Tibial artery (tissue), 4 donors: ENCODE measurements around the gene HNRNPR.
"Not testable (repeated sequence)": the region's sequence is repeated elsewhere in the genome, so short reads cannot be mapped to it uniquely, and the experiment has no call there.

Experiments
- DNase-seq, 2 donors: peaks; one replicate each; pipeline ENCODE4 v3.0.0-alpha.2; 2019
- H3K27ac ChIP-seq, 2 donors: fragments of 200-600 bp; sonication (generic) in 1 of 2; 1 replicate in 1 of 2; 2 replicates in 1 of 2; pipeline ENCODE4 v1.5.1; 2018 to 2019; ENCODE audit warnings: mild to moderate bottlenecking in 1 of 2
- H3K27me3 ChIP-seq, 2 donors: fragments of 200-600 bp; sonication (generic) in 1 of 2; one replicate each; pipeline versions ENCODE4 v1.5.1 to v1.6.0; 2016 to 2019
- H3K36me3 ChIP-seq, 3 donors: fragments of 200-600 bp; sonication (generic) in 2 of 3; one replicate each; pipeline ENCODE4 v1.5.1; 2016 to 2019; ENCODE audit warnings: mild to moderate bottlenecking in 2 of 3
- H3K4me1 ChIP-seq, 4 donors: fragments of 200-600 bp; sonication (generic) in 2 of 4; 1 replicate in 3 of 4; 2 replicates in 1 of 4; pipeline ENCODE4 v1.5.1; 2016 to 2019
- H3K4me3 ChIP-seq, 2 donors: fragments of 200-600 bp; sonication (generic) in 1 of 2; 1 replicate in 1 of 2; 2 replicates in 1 of 2; pipeline ENCODE4 v1.5.1; 2018 to 2019; ENCODE audit warnings: mild to moderate bottlenecking in 2 of 2
- H3K9me3 ChIP-seq, 3 donors: fragments of 200-600 bp; sonication (generic) in 1 of 3; one replicate each; pipeline ENCODE4 v1.5.1; 2016 to 2019
- CTCF ChIP-seq, 2 experiments: fragments of 200-600 bp in 1 of 2; fragments of 450-650 bp in 1 of 2; IDR thresholded peaks; one replicate each; pipeline ENCODE4 v1.5.1; 2017 to 2019; ENCODE audit warnings: antibody characterized with exemption in 2 of 2, mild to moderate bottlenecking in 1 of 2, moderate library complexity in 1 of 2
- intact Hi-C: fragments of 100-400 bp; cut with DNase I; formaldehyde crosslinking; loops from one replicate; pipeline ENCODE4 v1.15.0; 2023; ENCODE audit warnings: low total_unique reads

Gene HNRNPR

GRCh38 chr1:23325393-23325792 is 18.7 kb downstream of the HNRNPR start:
- Histone ChIP-seq H3K27me3 (no peaks in the 10 kb centered on the region), H3K4me1 (peaks cover 0 to 13% (median 3%) of the 10 kb centered on the region in 4 donors), H3K27ac (no peak overlapping the region), H3K9me3 (no peaks in the 10 kb centered on the region), H3K36me3 (peaks cover 32 to 69% (median 53%) of the 10 kb centered on the region in 3 donors), H3K4me3 (no peak overlapping the region)
- no peak for DNase-seq
- TF ChIP-seq CTCF (IDR thresholded peaks at IDR 0.05) = no peak
- intact Hi-C loops = no loop called here

GRCh38 chr1:23322770-23323169 is 21.3 kb downstream of the HNRNPR start:
- intact Hi-C loops = no loop called here
- Histone ChIP-seq H3K27me3 (no peaks in the 10 kb centered on the region), H3K4me3 (no peak overlapping the region), H3K4me1 (peaks cover 0 to 13% (median 3%) of the 10 kb centered on the region in 4 donors), H3K9me3 (no peaks in the 10 kb centered on the region), H3K27ac (no peak overlapping the region), H3K36me3 (peaks cover 44 to 67% (median 47%) of the 10 kb centered on the region in 3 donors)
- TF ChIP-seq CTCF (IDR thresholded peaks at IDR 0.05) = no peak
- no peak for DNase-seq

- DNase-seq, H3K4me3 ChIP-seq, H3K4me1 ChIP-seq, H3K27ac ChIP-seq, H3K27me3 ChIP-seq, intact Hi-C loops, H3K9me3 ChIP-seq: not testable (repeated sequence)
- peaks cover 28 to 55% (median 41%) of the 10 kb centered on the region in 3 donors for H3K36me3 ChIP-seq
Measured at GRCh38 chr1:23310280-23310679, 33.8 kb downstream of the HNRNPR start.

GRCh38 chr1:23304140-23304620 is 39.9 kb downstream of the HNRNPR start:
- H3K9me3 ChIP-seq = no peaks in the 10 kb centered on the region
- TF ChIP-seq CTCF (IDR thresholded peaks at IDR 0.05) = no peak
- no peak for DNase-seq
- peaks cover 34 to 48% (median 41%) of the 10 kb centered on the region in 3 donors for H3K36me3 ChIP-seq
- H3K4me3 ChIP-seq = no peak overlapping the region
- no peaks in the 10 kb centered on the region for H3K27me3 ChIP-seq
- H3K4me1 ChIP-seq = no peaks in the 10 kb centered on the region
- intact Hi-C loops = no loop called here
- H3K27ac ChIP-seq = no peak overlapping the region

- H3K4me3 ChIP-seq = no peak overlapping the region
- H3K4me1 ChIP-seq = no peaks in the 10 kb centered on the region
- H3K27ac ChIP-seq = no peak overlapping the region
- H3K27me3 ChIP-seq = no peaks in the 10 kb centered on the region
- DNase-seq = no peak
- H3K9me3 ChIP-seq = no peaks in the 10 kb centered on the region
- TF ChIP-seq CTCF (IDR thresholded peaks at IDR 0.05) = no peak
- intact Hi-C loops = no loop called here
- peaks cover 37 to 53% (median 38%) of the 10 kb centered on the region in 3 donors for H3K36me3 ChIP-seq
Measured at GRCh38 chr1:23303524-23303923, 40.6 kb downstream of the HNRNPR start.

- H3K27ac ChIP-seq = no peak overlapping the region
- DNase-seq = no peak
- no peaks in the 10 kb centered on the region for H3K27me3 ChIP-seq
- H3K9me3 ChIP-seq = no peaks in the 10 kb centered on the region
- H3K4me1 ChIP-seq = no peaks in the 10 kb centered on the region
- no peak overlapping the region for H3K4me3 ChIP-seq
- no peak for TF ChIP-seq CTCF (IDR thresholded peaks at IDR 0.05)
- intact Hi-C loops = no loop called here
- peaks cover 21 to 61% (median 26%) of the 10 kb centered on the region in 3 donors for H3K36me3 ChIP-seq
Measured at GRCh38 chr1:23296931-23297330, 47.2 kb downstream of the HNRNPR start.
